Testis (tissue), 3 donors: Measurements from ENCODE around the gene CRTC2. TPM values are rescaled to one million over a fixed set of nuclear protein-coding genes. Genes with fewer than 3 reads are reported as not detected.

Experiments used
- DNase-seq: peaks from one replicate; pipeline ENCODE4 v3.0.0-alpha.2; 2019
- H3K27ac ChIP-seq, 2 donors: fragments of 200-600 bp; sonication (generic); one replicate each; pipeline ENCODE4 v1.5.1; 2019
- H3K27me3 ChIP-seq: fragments of 200-600 bp; sonication (generic); one replicate; pipeline ENCODE4 v1.5.1; 2019
- H3K36me3 ChIP-seq: fragments of 200-600 bp; sonication (generic); one replicate; pipeline ENCODE4 v1.5.1; 2017; ENCODE audit warnings: low read depth; ENCODE audit errors: missing control alignments
- H3K4me1 ChIP-seq: fragments of 200-600 bp; sonication (generic); one replicate; pipeline ENCODE4 v1.5.1; 2019
- H3K4me3 ChIP-seq, 2 donors: fragments of 200-600 bp; sonication (generic); one replicate each; pipeline ENCODE4 v1.5.1; 2017 to 2019
- H3K9me3 ChIP-seq: fragments of 200-600 bp; sonication (generic); one replicate; pipeline ENCODE4 v1.5.1; 2017
- CTCF ChIP-seq, 3 experiments: fragments of 450-650 bp in 2 of 3; fragments of 200-600 bp in 1 of 3; sonication (generic) in 1 of 3; IDR thresholded peaks; one replicate each; pipeline ENCODE4 v1.5.1; 2016 to 2019; ENCODE audit warnings: antibody characterized with exemption in 3 of 3, mild to moderate bottlenecking in 2 of 3, moderate library complexity in 1 of 3
- POLR2A ChIP-seq: fragments of 450-650 bp; IDR thresholded peaks from one replicate; pipeline ENCODE4 v1.6.1; 2017; ENCODE audit warnings: antibody characterized with exemption, mild to moderate bottlenecking, moderate library complexity
- WGBS, 2 donors: methylation state at CpG; one replicate each; pipeline ENCODE4 v1.1.5; 2018; 5-methylcytosine and 5-hydroxymethylcytosine counted together
- intact Hi-C: fragments of 100-400 bp; cut with DNase I; formaldehyde crosslinking; loops from one replicate; pipeline ENCODE4 v1.15.1; 2023; ENCODE audit warnings: low total_unique reads
- polyA plus RNA-seq: library from polyadenylated mRNA; stranded (reverse); fragments of 350-450 nt; fragmentation: Illumina TruSeq; extraction: RNeasy Lipid Tissue Mini Kit (QIAGEN cat#74804); gene quantifications from one replicate; pipeline ENCODE4 v1.2.3, GENCODE V29; 2014; ENCODE audit warnings: low read depth, low replicate concordance; ENCODE audit not compliant: insufficient read depth
- total RNA-seq, 2 donors: library from RNA; depleted of rRNA; stranded (reverse); fragments of >200 nt; gene quantifications; one replicate each; pipeline ENCODE4 v1.2.3, GENCODE V29; 2016

Gene CRTC2
- total and polyA plus RNA-seq, 3 donors from 2014 or later, result 32.0 to 49.7 (median 49.1) TPM

GRCh38 chr1:153956997-153957715 lies 1.3 kb downstream of the CRTC2 start:
- intact Hi-C loops, result no loop called here

GRCh38 chr1:153954826-153955225 lies 3.6 kb downstream of the CRTC2 start:
- H3K4me1 ChIP-seq, result peaks cover 29% of the 10 kb centered on the region
- intact Hi-C loops, result no loop called here
- no peaks in the 10 kb centered on the region for H3K9me3 ChIP-seq
- H3K27ac ChIP-seq, result no peak overlapping the region
- no peak for DNase-seq
- H3K4me3 ChIP-seq, result no peak overlapping the region
- WGBS, 2 donors, result 89 to 90% methylated on average over 10 of the region's 10 CpGs
- H3K36me3 ChIP-seq, result no peaks in the 10 kb centered on the region
- H3K27me3 ChIP-seq, result no peaks in the 10 kb centered on the region
- TF ChIP-seq POLR2A (no peak), CTCF (IDR thresholded peaks at IDR 0.05) (no peak)

More at GRCh38 chr1:153956997-153957715, 1.3 kb downstream of the CRTC2 start:
- DNase-seq, result no peak
- H3K27me3 ChIP-seq, result no peaks in the 10 kb centered on the region
- H3K4me1 ChIP-seq, result peaks cover 36% of the 10 kb centered on the region
- no peaks in the 10 kb centered on the region for H3K36me3 ChIP-seq
- TF ChIP-seq CTCF (IDR thresholded peaks at IDR 0.05), result no peak
- TF ChIP-seq POLR2A, result no peak
- H3K4me3 ChIP-seq, result peak overlapping the region; percentile 94 to 99
- H3K9me3 ChIP-seq, result no peaks in the 10 kb centered on the region
- H3K27ac ChIP-seq, result peak overlapping the region; percentile 94 to 96
- 20 to 26% methylated on average over 6 of the region's 6 CpGs for WGBS, 2 donors

- intact Hi-C loops, result no loop called here
- WGBS, 2 donors, result 54 to 65% methylated on average over 4 of the region's 4 CpGs
- no peak for DNase-seq
- Histone ChIP-seq H3K4me3 (no peak overlapping the region), H3K27ac (no peak overlapping the region), H3K4me1 (peaks cover 23% of the 10 kb centered on the region), H3K36me3 (no peaks in the 10 kb centered on the region), H3K27me3 (no peaks in the 10 kb centered on the region), H3K9me3 (no peaks in the 10 kb centered on the region)
- TF ChIP-seq CTCF (IDR thresholded peaks at IDR 0.05) (no peak), POLR2A (no peak)
Observed at GRCh38 chr1:153953859-153954365, 4.5 kb downstream of the CRTC2 start.

- no peak for DNase-seq
- intact Hi-C loops, result no loop called here
- H3K9me3 ChIP-seq, result no peaks in the 10 kb centered on the region
- H3K36me3 ChIP-seq, result no peaks in the 10 kb centered on the region
- no peaks in the 10 kb centered on the region for H3K27me3 ChIP-seq
- TF ChIP-seq POLR2A (no peak), CTCF (IDR thresholded peaks at IDR 0.05) (no peak)
- H3K4me1 ChIP-seq, result peaks cover 16% of the 10 kb centered on the region
- H3K4me3 ChIP-seq, result no peak overlapping the region
- WGBS, 2 donors, result 82 to 92% methylated on average over 2 of the region's 2 CpGs
- H3K27ac ChIP-seq, result no peak overlapping the region
Observed at GRCh38 chr1:153951801-153952200, 6.6 kb downstream of the CRTC2 start.

- WGBS, 2 donors, result 91 to 93% methylated on average over 11 of the region's 11 CpGs
- H3K4me3 ChIP-seq, result no peak overlapping the region
- H3K9me3 ChIP-seq, result no peaks in the 10 kb centered on the region
- no peak for DNase-seq
- no peaks in the 10 kb centered on the region for H3K36me3 ChIP-seq
- H3K4me1 ChIP-seq, result peaks cover 13% of the 10 kb centered on the region
- intact Hi-C loops, result no loop called here
- no peaks in the 10 kb centered on the region for H3K27me3 ChIP-seq
- no peak overlapping the region for H3K27ac ChIP-seq
- TF ChIP-seq POLR2A (no peak), CTCF (IDR thresholded peaks at IDR 0.05) (no peak)
Observed at GRCh38 chr1:153951183-153951582, 7.2 kb downstream of the CRTC2 start.
